ENCODE results near the gene NAALADL2.

DNA sequence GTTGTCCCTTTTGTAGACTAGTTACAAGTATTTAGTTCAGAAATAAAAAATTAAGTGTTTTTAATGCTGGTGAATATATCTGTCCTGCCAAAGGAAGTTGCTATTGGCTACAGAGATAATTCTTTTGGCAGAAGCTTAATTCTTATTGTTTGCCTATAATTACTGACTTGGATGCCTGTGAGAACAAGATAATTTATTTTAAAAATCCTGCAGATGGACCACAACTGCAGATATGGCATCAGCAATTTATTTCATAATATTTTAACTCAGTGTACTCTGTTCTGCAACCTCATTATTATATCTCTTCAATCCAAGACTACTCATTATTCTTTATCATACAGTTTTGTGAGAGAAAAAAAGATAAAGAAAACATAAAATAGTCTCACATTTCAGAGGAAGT lies 789.8 kb downstream of the NAALADL2 start:
- TF ChIP-seq, protein P1, sequence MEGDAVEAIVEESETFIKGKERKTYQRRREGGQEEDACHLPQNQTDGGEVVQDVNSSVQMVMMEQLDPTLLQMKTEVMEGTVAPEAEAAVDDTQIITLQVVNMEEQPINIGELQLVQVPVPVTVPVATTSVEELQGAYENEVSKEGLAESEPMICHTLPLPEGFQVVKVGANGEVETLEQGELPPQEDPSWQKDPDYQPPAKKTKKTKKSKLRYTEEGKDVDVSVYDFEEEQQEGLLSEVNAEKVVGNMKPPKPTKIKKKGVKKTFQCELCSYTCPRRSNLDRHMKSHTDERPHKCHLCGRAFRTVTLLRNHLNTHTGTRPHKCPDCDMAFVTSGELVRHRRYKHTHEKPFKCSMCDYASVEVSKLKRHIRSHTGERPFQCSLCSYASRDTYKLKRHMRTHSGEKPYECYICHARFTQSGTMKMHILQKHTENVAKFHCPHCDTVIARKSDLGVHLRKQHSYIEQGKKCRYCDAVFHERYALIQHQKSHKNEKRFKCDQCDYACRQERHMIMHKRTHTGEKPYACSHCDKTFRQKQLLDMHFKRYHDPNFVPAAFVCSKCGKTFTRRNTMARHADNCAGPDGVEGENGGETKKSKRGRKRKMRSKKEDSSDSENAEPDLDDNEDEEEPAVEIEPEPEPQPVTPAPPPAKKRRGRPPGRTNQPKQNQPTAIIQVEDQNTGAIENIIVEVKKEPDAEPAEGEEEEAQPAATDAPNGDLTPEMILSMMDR (conservative IDR thresholded peaks at IDR 0.05 in 1 of 2, IDR thresholded peaks at IDR 0.05 in 1 of 2; ENCODE audit: low read depth in 1 of 2, low read length in 2 of 2), result no peak
- no peak for TF ChIP-seq EZH2 (IDR thresholded peaks at IDR 0.05; ENCODE audit: low read length, missing control alignments)
